Small intestine (tissue), 7 donors: Measurements from ENCODE around the gene PARVA. TPM values are rescaled to one million over a fixed set of nuclear protein-coding genes. Genes with fewer than 3 reads are reported as not detected.

Source experiments
- DNase-seq, 2 donors: peaks; one replicate each; pipeline versions ENCODE4 v3.0.0 to v3.0.0-alpha.2; 2013
- FAIRE-seq: peaks from 2 replicates; lab custom pipeline; 2012; peaks lifted over from hg19 to GRCh38; lab: Jason Lieb, UNC
- H3K27ac ChIP-seq, 3 donors: one replicate each; pipeline ENCODE4 v1.5.1; 2013; ENCODE audit warnings: low read length in 2 of 3, mild to moderate bottlenecking in 2 of 3, control low read depth in 1 of 3, inconsistent platforms in 1 of 3, low read depth in 1 of 3, moderate library complexity in 1 of 3
- H3K27me3 ChIP-seq, 3 donors: one replicate each; pipeline ENCODE4 v1.6.1; 2013; ENCODE audit warnings: low read length in 3 of 3, inconsistent platforms in 1 of 3; ENCODE audit not compliant: control insufficient read depth in 3 of 3, insufficient read depth in 3 of 3
- H3K36me3 ChIP-seq, 3 donors: one replicate each; pipeline ENCODE4 v1.6.1; 2013; ENCODE audit warnings: low read length in 3 of 3, inconsistent platforms in 1 of 3, low read depth in 1 of 3, mild to moderate bottlenecking in 1 of 3, moderate library complexity in 1 of 3; ENCODE audit not compliant: control insufficient read depth in 3 of 3, insufficient read depth in 2 of 3
- H3K4me1 ChIP-seq, 3 donors: one replicate each; pipeline ENCODE4 v1.6.1; 2013; ENCODE audit warnings: low read length in 2 of 3, inconsistent platforms in 1 of 3, low read depth in 1 of 3, mild to moderate bottlenecking in 1 of 3, moderate library complexity in 1 of 3; ENCODE audit not compliant: control insufficient read depth in 3 of 3, insufficient read depth in 2 of 3
- H3K4me3 ChIP-seq, 3 donors: one replicate each; pipeline ENCODE4 v1.5.1; 2013; ENCODE audit warnings: low read length in 3 of 3, control low read depth in 1 of 3, inconsistent platforms in 1 of 3, low read depth in 1 of 3, mild to moderate bottlenecking in 1 of 3, moderate library complexity in 1 of 3
- H3K9me3 ChIP-seq, 2 donors: one replicate each; pipeline ENCODE4 v1.6.1; 2013; ENCODE audit warnings: low read depth in 1 of 2, low read length in 1 of 2; ENCODE audit not compliant: control insufficient read depth in 2 of 2, insufficient read depth in 1 of 2
- WGBS, 3 donors: extraction: QIAGEN DNeasy Blood & Tissue Kit; methylation state at CpG; one replicate each; pipeline ENCODE4 v1.1.7; 2013; 5-methylcytosine and 5-hydroxymethylcytosine counted together
- polyA plus RNA-seq, 4 donors: library from polyadenylated mRNA; stranded (reverse) in 3 of 4; unstranded in 1 of 4; fragments of 200-250 nt in 3 of 4; fragments of 120-200 nt in 1 of 4; gene quantifications; one replicate each; pipeline versions ENCODE4 v1.2.1 to v1.2.3, GENCODE V29; 2013
- donor health status: healthy with polysubstance abuse.
- donor health status: control.
- donor health status: control.
- donor health status: Bipolar disorder and iron deficiency.
- donor health status: healthy.

Gene PARVA
- polyA plus RNA-seq, 4 donors: 6.5 to 22.1 (median 14.7) TPM

GRCh38 chr11:12577725-12578644 is 200.6 kb downstream of the PARVA start:
- no peaks in the 10 kb centered on the region for H3K4me1 ChIP-seq
- no peaks in the 10 kb centered on the region for H3K36me3 ChIP-seq
- FAIRE-seq (no peak), DNase-seq (no peak)
- 76 to 87% (median 81%) methylated on average over 6 of the region's 6 CpGs for WGBS, 3 donors
- H3K27me3 ChIP-seq: no peaks in the 10 kb centered on the region
- no peak overlapping the region for H3K27ac ChIP-seq
- H3K4me3 ChIP-seq: no peak overlapping the region
- H3K9me3 ChIP-seq: no peaks in the 10 kb centered on the region

- Histone ChIP-seq H3K27ac (no peak overlapping the region), H3K4me1 (no peaks in the 10 kb centered on the region), H3K4me3 (no peak overlapping the region), H3K9me3 (no peaks in the 10 kb centered on the region), H3K36me3 (no peaks in the 10 kb centered on the region), H3K27me3 (no peaks in the 10 kb centered on the region)
- DNase-seq (no peak), FAIRE-seq (no peak)
- 84 to 94% (median 89%) methylated on average over 3 of the region's 3 CpGs for WGBS, 3 donors
These were observed 204.0 kb downstream of the PARVA start for GRCh38 chr11:12581416-12581815.

GRCh38 chr11:12581923-12582322 is 204.6 kb downstream of the PARVA start:
- FAIRE-seq: no peak
- 63 to 72% (median 63%) methylated on average over 1 of the region's 1 CpG for WGBS, 3 donors
- DNase-seq: peak in 1 of 2 donors; percentile 17

More at GRCh38 chr11:12581923-12582322, 204.6 kb downstream of the PARVA start:
- Histone ChIP-seq H3K9me3 (no peaks in the 10 kb centered on the region), H3K4me1 (no peaks in the 10 kb centered on the region), H3K4me3 (no peak overlapping the region), H3K27me3 (no peaks in the 10 kb centered on the region), H3K27ac (no peak overlapping the region), H3K36me3 (no peaks in the 10 kb centered on the region)
